GM19240 (cell line): ENCODE data around the gene LHX2.

ENCODE experiments used
- DNase-seq: peaks from one replicate; pipeline ENCODE4 v3.0.0; 2011; ENCODE audit warnings: low spot score; ENCODE audit not compliant: insufficient read length

Gene LHX2

DNA sequence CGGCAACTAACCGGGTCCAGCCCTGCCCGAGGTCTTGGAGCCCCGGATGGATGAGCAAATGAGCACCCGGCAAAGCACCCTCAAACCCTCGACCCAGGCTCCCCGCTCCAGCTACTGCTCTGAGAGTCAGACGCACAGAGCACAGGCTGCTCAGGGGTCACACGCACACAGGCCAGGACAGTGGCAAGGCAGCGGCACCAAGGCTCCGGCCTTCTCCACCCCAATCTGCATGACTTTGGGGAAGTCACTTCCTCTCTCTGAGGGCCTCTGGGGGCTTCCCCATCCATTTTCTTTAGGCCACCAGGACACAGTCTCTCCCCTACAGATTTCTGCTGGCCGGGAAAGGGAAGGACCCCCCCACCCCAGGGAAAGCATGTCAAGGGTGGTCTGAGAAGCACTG is 18.0 kb downstream of the LHX2 start:
- no peak for DNase-seq

DNA sequence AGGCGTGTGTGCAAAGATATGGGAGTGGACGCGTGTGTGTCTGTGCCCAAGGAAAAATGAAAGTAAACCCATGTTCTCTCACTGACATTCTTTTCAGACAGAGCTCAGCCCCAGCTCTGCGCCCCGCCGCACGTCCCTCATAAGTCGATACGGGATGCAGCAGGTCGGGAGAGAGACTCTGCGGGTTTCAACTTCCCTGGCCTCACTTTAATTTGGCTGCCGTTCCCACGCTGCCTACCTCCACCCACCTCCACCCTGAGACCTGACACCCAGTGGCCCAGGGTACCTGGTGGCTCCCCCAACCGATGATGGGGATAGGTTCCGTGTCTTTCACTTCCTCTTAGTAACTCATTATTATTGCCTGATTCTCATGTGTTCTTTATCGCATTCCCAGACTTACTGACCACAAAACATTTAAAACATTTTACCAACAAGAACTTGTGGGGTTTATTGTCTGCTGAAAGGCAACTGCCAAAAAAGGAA is 19.4 kb downstream of the LHX2 start:
- DNase-seq: no peak

DNA sequence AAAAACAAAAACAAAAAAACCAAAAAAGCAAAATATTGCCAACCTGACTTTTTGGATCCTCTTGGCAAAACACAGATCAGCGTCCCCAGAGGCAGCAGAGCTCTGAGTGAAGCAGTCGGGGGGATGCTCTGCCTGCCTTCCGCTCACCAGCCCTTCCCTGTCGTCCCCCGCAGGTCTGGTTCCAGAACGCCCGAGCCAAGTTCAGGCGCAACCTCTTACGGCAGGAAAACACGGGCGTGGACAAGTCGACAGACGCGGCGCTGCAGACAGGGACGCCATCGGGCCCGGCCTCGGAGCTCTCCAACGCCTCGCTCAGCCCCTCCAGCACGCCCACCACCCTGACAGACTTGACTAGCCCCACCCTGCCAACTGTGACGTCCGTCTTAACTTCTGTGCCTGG is 20.7 kb downstream of the LHX2 start:
- DNase-seq: no peak

DNA sequence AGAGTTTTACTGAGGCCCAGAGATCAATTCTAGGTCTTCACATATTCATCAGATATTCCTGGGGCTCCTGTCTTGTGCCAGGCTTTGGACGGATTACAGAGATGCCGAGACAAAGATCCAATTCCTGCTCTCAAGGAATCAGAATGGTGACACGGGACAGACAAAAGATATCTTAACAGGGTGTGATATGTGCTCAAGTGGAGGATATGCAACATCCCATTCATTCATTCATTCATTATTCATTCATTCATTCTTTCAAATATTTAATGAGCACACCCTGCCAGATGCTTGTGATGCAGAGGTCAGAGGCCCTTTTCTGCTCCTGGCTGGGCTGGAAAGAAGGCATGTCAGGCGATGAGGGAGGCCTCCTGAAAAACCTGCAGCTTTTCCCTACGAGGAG is 21.8 kb downstream of the LHX2 start:
- DNase-seq: no peak

DNA sequence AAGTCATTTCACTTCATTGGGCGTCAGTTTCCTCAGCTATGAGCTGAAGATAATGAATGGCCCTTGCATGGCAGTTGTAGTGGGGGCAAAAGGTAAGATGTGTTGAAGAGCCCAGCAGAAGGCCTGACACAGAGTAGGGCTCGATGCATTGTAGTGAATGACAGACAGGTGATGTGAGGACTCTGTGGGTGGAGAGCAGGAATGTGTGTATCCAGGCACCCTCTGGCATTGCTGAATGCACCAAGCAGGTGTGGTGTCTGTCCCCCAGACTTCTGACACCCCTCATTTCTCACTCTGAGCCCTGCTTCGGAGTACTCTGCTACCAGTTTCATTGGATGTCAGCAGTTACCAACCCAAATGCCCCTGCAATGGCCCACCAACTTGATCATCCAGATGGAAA is 22.4 kb downstream of the LHX2 start:
- no peak for DNase-seq

DNA sequence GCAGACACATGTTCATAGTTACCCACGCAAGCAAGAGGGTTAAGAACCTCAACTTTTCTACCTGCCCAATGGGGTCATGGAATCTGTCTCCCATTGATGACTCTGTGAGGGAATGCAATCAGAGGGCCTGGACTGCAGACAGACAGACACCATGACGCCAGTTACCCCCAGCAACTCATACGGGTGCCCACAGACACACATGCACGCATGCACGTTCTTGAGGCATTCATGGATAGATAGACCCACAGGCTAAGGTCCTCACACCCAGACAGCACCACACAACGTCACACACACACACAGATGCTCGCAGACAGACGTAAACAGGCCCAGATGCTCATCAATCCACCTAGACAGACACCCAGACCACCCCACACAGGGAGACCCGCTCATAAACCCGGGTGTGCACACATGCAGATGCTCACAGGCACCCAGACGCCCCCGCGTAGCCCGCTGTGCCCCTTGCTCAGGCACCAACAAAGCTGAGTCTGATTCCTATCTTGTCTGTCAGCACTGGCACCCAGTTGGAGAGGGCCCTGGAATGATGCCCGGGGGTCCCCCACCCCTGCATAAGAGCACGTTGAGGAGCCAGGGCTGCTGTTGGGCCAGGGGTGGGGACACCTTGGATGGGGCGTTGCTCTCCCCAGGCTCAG is 23.6 kb downstream of the LHX2 start:
- no peak for DNase-seq

DNA sequence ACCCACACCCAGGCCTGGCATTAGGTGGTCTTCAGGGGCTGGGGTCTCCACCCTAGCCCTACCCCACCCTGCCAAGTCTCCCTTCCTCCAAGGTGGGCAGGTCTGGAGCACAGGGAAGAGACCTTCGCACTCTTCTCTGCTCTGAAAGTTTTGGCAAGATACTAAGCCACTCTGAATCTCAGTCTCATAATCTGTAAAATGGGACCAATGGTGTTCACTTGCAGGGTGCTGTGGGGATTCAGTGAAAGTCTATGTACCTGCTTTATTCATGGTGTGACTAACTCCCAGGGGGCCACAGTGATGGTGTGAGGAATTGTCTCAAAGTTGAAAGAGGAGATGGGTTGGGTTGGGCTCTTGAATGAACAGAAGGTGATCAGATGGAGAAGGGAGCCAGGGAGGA is 25.0 kb downstream of the LHX2 start:
- no peak for DNase-seq

DNA sequence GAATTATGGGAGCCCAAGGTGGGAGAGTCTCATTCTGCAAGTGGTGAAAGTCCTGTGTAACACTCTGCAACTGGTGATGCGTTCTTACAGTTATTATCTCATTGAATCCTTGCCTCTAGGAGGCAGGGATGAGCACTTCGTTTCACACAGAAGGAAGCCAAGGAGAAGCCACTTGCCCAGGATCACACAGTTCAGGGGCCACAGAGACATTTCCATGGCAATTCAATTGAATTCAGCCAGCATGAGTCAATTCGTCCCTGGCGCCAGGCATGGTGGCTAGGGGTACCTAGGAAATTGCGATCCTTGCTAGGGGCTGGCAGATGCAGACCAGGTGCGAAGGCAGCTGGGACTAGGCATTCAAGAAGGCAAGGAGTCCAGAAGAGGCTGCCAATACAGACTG is 26.2 kb downstream of the LHX2 start:
- no peak for DNase-seq

DNA sequence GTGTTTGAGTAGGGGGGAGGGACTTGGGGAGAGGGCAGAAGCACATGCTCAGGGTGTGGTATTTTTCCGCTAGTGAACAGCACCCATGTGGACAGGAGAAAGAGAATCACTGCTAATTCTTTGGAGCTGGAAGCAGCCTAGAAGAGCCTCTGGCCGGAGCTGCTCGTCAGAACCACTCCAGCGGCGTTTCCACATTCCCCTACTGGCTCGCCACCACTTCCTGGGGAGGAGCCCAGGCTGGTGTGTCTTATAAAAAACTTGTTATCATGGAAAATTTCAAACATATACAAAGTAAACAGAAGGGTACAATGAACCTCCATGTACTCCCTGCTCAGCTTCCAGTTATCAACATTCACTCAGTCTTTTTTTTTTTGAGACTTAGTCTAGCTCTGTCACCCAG is 26.7 kb downstream of the LHX2 start:
- DNase-seq: no peak

DNA sequence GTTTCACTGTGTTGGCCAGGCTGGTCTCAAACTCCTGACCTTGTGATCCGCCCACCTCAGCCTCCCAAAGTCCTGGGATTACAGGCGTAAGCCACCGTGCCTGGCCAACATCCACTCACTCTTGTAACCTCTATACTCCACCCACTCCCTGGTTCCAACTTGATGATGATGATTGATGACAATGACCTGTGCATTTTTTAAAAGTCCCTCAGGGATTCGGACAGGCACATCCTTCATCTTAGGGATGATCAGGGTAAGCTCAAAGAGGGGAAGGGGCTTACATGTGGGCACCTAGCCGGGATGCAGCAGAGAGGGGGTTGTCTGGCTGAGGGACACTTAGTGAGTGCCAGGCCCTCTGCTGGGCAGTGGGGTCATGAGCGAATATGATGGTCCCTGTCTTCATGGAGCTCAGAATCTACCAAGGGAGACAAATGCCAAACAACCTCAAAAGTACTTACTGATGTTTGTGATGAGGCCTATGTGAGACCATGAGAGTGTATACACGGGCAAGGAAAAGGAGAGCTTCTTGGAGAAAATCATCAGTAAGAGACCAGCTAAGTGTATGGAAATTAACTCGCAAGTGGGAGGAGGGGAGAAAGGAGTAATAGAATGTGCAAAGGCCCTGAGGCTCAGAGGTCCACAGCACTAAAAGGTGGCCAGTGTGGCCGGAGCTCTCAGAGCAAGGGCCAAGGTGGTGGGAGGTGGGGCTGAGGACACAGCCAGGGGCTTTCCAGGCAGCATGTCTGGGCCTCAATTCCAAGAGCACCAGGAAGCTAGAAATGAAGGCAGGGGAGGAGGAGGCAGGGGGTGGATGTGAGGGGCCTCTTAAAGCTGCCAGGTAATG is 27.4 kb downstream of the LHX2 start:
- DNase-seq: no peak

DNA sequence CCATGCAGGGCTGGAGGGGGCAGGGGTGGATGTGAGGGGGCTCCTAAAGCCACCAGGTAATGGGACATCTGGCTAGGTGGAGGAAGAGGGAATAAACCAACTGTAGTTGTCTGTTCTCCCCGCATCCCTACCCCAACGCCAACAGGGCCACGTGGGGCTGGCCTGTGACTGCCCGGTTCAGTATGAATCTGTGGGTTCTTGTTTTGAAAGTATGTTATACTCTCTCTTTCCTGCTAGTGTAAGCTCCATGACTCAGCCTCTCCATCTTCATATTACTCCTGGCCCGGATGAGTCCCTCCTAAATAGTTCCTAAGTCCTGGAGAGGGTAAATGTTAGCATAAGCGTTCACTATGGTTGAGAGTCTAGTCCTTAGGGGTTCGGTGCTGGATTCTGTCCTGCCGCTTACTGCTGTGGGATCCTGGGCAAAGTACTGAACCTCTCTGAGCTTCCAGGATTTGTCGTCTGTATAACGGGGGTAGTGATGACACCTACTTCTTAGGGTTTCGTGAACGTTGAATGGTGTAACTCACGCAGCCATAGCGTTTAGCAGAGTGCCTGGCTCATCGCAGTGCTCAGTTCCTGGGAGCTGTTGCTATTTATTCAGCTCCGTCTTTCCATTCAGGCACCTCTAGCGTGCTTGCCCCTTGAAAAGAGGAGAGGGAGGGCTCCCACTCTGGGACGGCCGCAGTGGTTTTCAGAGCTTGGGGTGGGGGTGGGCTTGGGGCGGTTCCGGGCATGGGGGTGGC is 28.8 kb downstream of the LHX2 start:
- no peak for DNase-seq

DNA sequence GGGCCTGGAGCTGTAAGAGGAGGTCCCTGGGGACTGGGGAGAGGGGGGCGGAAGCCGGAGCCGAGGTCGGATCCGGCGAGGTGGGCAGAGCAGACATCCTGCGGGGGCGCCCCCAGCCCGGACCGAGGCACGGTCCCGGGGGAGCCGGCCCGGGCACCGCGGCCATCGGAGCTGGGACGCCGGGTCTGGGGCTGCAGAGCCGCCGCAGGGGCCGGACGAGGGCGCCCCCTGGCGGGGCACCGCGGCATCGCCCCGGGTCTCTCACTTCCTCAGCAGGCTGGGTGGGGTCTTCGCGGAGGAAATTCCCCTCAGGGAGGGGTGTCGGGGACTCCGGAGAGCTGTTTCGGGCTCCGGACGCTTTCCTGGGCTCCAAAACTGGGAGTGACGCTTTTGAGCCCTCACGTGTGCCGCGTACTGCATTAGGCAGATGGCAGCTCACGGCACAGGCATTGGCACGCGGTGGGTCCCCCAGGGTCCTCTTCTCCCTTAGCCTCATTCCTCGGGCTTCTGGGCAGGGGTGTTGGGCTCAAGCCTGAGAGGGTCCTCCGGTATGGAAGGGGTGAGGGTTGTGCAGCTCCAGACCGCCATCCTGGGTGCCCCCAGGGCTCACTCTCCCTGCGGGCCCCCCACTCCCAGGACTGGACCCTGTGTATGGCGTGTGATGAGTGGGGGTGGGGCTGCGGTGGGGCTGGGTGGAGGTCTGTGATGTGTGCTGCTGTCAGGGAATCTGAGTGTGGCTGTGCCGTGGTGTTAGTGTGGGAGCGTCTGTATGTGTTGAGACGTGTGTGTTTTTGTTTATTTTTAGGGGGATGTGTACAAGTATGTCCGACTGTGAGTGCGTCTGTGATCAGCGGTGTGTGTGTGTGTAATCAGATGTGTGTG is 29.6 kb downstream of the LHX2 start:
- no peak for DNase-seq

DNA sequence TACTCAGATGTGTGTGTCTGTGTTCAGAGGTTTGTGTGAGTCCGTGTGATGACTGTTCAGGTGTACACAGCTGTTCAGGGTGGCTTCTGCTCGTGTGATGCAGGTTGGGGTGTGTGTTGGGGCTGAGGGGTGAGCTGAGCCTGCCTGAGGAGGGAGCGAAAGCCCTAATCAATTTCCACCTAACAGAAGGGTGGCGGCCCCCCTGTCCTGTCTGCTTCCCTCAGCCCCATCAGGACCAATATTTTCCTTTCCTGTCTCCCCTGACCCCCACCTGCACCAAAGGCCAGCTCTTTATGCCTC is 30.2 kb downstream of the LHX2 start:
- no peak for DNase-seq

DNA sequence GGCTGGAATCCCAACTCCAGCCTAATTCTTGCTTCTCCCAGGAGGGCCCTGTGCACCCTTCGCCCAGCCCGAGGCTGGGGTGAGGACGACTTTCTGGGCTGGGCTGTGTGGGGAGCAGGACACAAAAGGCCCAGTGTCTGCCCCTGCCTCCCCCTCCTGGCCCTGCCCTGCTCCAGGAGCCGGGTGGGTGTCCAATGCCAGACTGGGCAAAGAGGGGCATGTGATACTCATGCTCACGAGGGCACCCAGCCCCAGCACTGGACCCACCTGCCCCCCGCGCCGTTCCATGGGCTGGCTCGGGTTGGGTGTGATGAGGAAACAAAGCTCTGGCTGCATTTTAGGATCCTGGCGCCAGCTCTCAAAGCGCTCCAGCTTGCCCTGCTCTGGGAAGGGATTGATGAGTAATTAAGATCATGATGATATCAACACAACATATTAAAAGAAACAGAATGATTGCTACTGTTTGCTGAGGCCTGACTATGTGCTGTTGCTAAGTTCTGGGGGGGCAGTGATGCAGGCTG is 30.7 kb downstream of the LHX2 start:
- DNase-seq: no peak

DNA sequence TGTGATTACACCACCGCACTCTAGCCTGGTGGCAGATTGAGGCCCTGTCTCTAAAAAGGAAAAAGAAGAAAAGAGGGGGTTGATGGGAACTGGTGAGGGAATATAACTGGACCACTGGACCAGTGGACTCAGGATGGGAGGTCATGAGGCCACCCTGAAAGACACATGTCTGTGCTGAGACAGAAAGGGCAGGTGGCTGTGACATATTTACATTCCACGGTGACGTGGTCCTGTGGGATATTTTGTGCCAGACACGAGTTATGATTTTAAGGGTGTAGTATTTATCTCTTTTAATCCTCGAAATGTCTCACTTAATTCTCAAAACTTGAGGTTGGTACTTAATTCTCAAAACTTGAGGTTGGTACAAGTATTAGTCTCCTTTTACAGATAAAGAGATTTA is 32.9 kb downstream of the LHX2 start:
- no peak for DNase-seq

DNA sequence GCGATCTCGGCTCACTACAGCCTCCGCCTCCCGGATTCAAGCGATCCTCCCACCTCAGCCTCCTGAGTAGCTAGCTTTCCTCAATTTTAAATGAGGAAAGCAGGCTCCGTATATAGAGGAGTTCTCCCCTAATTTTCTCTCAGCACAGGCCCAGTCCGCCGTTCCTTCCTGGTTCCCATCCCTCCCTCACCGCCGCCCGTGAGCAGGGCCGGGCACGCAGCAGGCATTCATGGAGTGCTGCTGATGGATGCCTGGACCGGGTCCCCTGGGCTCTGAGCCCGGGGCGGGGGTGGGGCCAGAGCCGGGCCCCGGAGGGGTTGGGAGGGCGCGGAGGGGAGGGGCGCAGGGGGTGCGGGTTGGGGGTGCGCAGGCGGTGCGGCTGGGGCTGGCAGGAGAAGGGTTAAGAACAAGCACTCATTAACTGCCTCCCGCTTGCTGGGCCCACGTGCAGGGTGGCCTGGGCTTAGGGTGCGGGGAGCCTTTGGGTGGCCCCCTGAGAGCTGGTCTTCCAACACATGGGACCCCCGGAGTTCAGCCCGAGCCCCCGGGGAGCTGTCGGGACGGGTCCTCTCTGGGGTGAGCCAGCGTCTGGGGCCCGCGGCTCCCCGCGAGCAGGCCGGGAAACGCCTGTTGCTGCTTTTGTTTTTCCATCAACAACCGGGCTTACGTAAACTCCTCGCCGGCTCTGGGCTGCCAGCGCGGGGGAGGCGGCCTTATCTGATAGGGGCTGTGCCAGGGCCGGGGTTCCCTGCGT is 33.7 kb downstream of the LHX2 start:
- no peak for DNase-seq

DNA sequence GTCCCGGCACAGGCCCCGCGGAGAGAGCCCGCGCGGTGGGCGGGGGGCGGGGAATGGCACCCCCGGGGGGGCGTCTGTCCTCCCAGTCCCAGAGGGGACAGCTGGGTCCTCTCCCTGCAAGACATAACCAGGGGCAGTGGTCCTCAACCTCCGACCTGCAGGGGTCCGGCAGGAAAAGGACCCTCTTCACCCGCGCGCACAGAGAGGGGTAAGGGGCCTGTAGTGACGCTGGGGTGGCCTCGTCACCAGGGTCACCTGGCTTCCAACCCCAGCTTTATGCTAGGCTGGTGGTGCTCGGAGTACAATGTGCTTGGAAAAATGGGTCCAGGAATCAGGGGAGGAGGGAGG is 34.2 kb downstream of the LHX2 start:
- no peak for DNase-seq

DNA sequence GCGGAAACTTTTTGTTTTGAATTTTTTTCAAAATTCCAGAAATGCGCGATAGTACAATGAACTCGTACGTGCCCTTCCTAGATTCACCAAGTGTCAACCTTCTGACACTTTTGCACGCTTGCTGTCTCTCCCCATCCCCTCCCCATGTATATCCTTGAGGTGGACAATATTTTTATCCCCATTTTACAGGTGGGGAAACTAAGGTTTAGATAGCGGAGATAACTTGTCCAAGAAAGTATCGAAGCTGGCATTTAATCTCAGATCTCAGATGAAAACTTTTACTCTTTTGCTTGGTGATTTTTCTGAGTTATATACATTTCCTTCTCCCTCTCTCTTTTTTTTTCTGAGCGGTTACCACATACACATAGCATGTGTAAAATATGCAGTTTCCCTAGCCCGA is 34.6 kb downstream of the LHX2 start:
- no peak for DNase-seq

DNA sequence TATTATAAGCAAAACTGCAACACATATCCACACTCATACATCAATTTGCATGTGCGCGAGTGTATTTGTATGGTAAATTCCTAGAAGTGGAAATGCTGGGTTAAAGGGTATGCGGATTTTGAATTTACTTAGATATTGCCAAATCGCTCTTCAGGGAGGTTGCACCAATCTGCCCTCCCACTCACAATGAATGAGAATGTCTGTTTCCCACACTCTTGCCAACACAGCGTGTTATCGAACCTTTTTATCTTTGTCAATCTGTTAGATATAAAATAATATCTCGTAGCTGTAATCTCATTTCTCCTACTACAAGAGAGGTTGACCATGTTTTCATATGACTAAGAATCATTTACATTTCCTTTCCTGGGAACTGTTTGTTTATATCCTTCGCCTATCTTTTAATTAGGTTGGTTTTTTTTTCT is 35.7 kb downstream of the LHX2 start:
- DNase-seq: no peak

DNA sequence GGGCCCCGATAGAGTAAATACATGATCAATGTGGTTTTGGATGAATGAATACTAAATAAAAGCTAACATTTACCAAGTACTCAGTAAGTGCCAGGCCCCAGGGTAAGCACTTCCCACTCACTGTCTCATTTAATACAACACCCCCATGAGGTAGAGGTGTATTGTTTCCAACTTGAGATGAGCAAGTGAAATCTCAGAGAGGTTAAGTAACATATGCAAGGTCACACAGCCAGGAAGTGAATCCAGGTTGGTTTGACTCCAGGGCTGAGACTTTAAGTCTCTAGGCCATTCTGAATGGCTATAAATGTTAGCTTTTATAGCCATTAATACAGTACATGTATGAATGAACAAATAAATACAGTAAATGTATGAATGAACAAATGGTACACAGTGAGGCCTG is 39.4 kb downstream of the LHX2 start:
- no peak for DNase-seq

DNA sequence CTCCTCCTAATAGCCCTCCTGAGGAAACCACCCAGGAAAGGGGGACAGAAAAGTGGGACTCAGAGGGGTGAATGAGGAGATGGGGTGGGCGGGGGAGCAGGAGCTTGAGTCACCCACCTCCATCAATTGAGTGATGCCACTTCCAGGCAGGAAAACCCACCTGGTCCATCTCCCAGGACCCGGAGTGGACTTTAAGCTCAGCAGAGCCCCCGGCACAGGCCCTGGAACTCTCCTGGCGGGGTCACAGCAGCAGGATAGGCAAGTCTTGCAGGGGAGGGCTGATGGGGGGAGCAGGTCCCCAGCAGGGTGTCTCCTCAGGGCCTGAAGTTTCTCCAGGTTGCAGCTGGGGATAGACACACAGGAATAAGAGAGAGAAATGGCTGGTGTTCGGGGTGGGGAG is 40.8 kb downstream of the LHX2 start:
- no peak for DNase-seq
